ENCODE measurements around the gene P4HB.

Gene P4HB

GRCh38 chr17:81905424-81905875, 45.1 kb upstream of the P4HB start:
- no peak for TF ChIP-seq CTCF (conservative IDR thresholded peaks at IDR 0.05)
- TF ChIP-seq ZFX (IDR thresholded peaks at IDR 0.05) = no peak

GRCh38 chr17:81904600-81905423, 44.5 kb upstream of the P4HB start:
- TF ChIP-seq ZFX (IDR thresholded peaks at IDR 0.05) = no peak
- no peak for TF ChIP-seq CTCF (conservative IDR thresholded peaks at IDR 0.05)
- no peak overlapping the region for H3K27ac ChIP-seq

More at GRCh38 chr17:81905424-81905875, 45.1 kb upstream of the P4HB start:
- H3K27ac ChIP-seq = no peak overlapping the region

- H3K27ac ChIP-seq = no peak overlapping the region
- TF ChIP-seq CTCF (conservative IDR thresholded peaks at IDR 0.05) = no peak
- no peak for TF ChIP-seq ZFX (IDR thresholded peaks at IDR 0.05)
These were observed 43.7 kb upstream of the P4HB start for GRCh38 chr17:81903896-81904599.

- no peak for TF ChIP-seq ZFX (IDR thresholded peaks at IDR 0.05)
- no peak for TF ChIP-seq CTCF (conservative IDR thresholded peaks at IDR 0.05)
These were observed 43.1 kb upstream of the P4HB start for GRCh38 chr17:81903415-81903831.

GRCh38 chr17:81902653-81903414, 42.5 kb upstream of the P4HB start:
- no peak overlapping the region for H3K27ac ChIP-seq
- TF ChIP-seq ZFX (IDR thresholded peaks at IDR 0.05) (no peak), CTCF (conservative IDR thresholded peaks at IDR 0.05) (no peak)

More at GRCh38 chr17:81903415-81903831, 43.1 kb upstream of the P4HB start:
- H3K27ac ChIP-seq = no peak overlapping the region

GRCh38 chr17:81902023-81902652, 41.8 kb upstream of the P4HB start, which contains the start of gene NPB:
Gene NPB (plus strand): TSS chr17:81902238. CDS start chr17:81902278, 40 bp downstream.
- no peak within 1 kb of the TSS for H3K27ac ChIP-seq
- TF ChIP-seq CTCF (conservative IDR thresholded peaks at IDR 0.05) (no peak), ZFX (IDR thresholded peaks at IDR 0.05) (no peak)
